Activated naive CD8-positive, alpha-beta T cell treated with anti-CD3 and anti-CD28 coated beads for 36 hours (primary cell): ENCODE results near the gene MYG1. TPM values are rescaled to one million over a fixed set of nuclear protein-coding genes. Genes with fewer than 3 reads are reported as not detected.

Source experiments
- DNase-seq: peaks from one replicate; pipeline ENCODE4 v3.0.0; 2021
- H3K27ac Mint-ChIP-seq: one replicate; pipeline ENCODE4 v1.8.0; 2022; ENCODE audit warnings: mild to moderate bottlenecking, moderate library complexity, mixed read lengths
- H3K27me3 Mint-ChIP-seq: one replicate; pipeline ENCODE4 v1.8.0; 2022; ENCODE audit warnings: mild to moderate bottlenecking, mixed read lengths
- H3K36me3 Mint-ChIP-seq: one replicate; pipeline ENCODE4 v1.8.0; 2021; ENCODE audit warnings: mild to moderate bottlenecking, mixed read lengths
- H3K4me1 Mint-ChIP-seq: one replicate; pipeline ENCODE4 v1.8.0; 2021; ENCODE audit warnings: mixed read lengths
- H3K4me3 Mint-ChIP-seq: one replicate; pipeline ENCODE4 v1.8.0; 2022; ENCODE audit warnings: mild to moderate bottlenecking, moderate library complexity, mixed read lengths
- H3K9me3 Mint-ChIP-seq: one replicate; pipeline ENCODE4 v1.8.0; 2022; ENCODE audit warnings: mixed read lengths
- total RNA-seq, 2 experiments: library from RNA; stranded (reverse); gene quantifications; one replicate each; pipeline ENCODE4 v1.2.3, GENCODE V29; 2021

Gene MYG1
- total RNA-seq, 2 experiments from 2014 or later, result 73.4 to 79.7 TPM

DNA sequence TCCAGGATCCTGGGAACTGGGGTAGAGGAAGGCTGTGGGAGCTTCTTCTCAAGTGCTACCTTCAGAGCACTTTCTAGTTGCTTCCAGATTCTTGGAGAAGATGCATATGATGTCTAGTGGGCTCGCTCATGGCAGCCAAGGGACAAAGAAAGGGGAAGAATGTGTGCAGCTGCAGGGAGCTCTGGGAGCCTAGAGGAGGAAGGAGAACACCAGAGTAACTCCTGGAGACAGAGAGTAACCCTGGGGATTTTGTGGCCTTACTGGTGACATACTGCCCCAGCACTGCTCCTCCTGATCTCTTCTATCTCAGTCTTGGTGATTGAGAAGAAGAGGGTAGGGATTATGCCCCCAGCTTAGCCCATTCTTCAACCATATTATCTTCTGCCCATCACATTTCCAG is 47.0 kb downstream of the MYG1 start:
- Mint-ChIP-seq H3K4me1 (peaks cover 15% of the 10 kb centered on the region), H3K36me3 (no peaks in the 10 kb centered on the region), H3K9me3 (no peaks in the 10 kb centered on the region), H3K27me3 (no peaks in the 10 kb centered on the region), H3K4me3 (no peak overlapping the region), H3K27ac (no peak overlapping the region)
- no peak for DNase-seq

- H3K27ac Mint-ChIP-seq, result no peak overlapping the region
- no peaks in the 10 kb centered on the region for H3K27me3 Mint-ChIP-seq
- no peak overlapping the region for H3K4me3 Mint-ChIP-seq
- DNase-seq, result no peak
- H3K9me3 Mint-ChIP-seq, result no peaks in the 10 kb centered on the region
- peaks cover 20% of the 10 kb centered on the region for H3K4me1 Mint-ChIP-seq
- H3K36me3 Mint-ChIP-seq, result no peaks in the 10 kb centered on the region
Observed at GRCh38 chr12:53347905-53348304, 48.4 kb downstream of the MYG1 start.

- H3K4me1 Mint-ChIP-seq, result peaks cover 9% of the 10 kb centered on the region
- H3K36me3 Mint-ChIP-seq, result no peaks in the 10 kb centered on the region
- H3K27ac Mint-ChIP-seq, result no peak overlapping the region
- peak; percentile 79 for DNase-seq
- H3K27me3 Mint-ChIP-seq, result no peaks in the 10 kb centered on the region
- no peak overlapping the region for H3K4me3 Mint-ChIP-seq
- H3K9me3 Mint-ChIP-seq, result no peaks in the 10 kb centered on the region
Observed at GRCh38 chr12:53352331-53353256, 53.1 kb downstream of the MYG1 start.

GRCh38 chr12:53353257-53353655 is 53.8 kb downstream of the MYG1 start:
- Mint-ChIP-seq H3K36me3 (no peaks in the 10 kb centered on the region), H3K27me3 (no peaks in the 10 kb centered on the region), H3K9me3 (no peaks in the 10 kb centered on the region), H3K4me3 (no peak overlapping the region), H3K4me1 (peaks cover 9% of the 10 kb centered on the region), H3K27ac (no peak overlapping the region)
- no peak for DNase-seq

GRCh38 chr12:53355121-53355520 is 55.6 kb downstream of the MYG1 start:
- Mint-ChIP-seq H3K36me3 (no peaks in the 10 kb centered on the region), H3K4me1 (peaks cover 9% of the 10 kb centered on the region), H3K9me3 (no peaks in the 10 kb centered on the region), H3K27me3 (no peaks in the 10 kb centered on the region), H3K4me3 (no peak overlapping the region), H3K27ac (no peak overlapping the region)
- DNase-seq, result no peak

Other genes with a start within 250 kb of the MYG1 start
- gene TNS2, start 249.6 kb upstream of the MYG1 start, total RNA-seq, result 1 to 10 TPM; 1.5 to 2.6 TPM
- 10 to 100 TPM; 23.5 to 25.7 TPM for gene SPRYD3, start 220.3 kb upstream of the MYG1 start, total RNA-seq
- gene IGFBP6, start 202.0 kb upstream of the MYG1 start, total RNA-seq, result 1 to 10 TPM; 1.9 to 2.2 TPM
- gene SOAT2, start 196.2 kb upstream of the MYG1 start, total RNA-seq, result 1 to 10 TPM; 3.1 to 3.8 TPM
- 10 to 100 TPM; 34.9 to 42.8 TPM for gene ZNF740, start 119.0 kb upstream of the MYG1 start, total RNA-seq
- gene CSAD, start 118.8 kb upstream of the MYG1 start, total RNA-seq, result 10 to 100 TPM; 11.8 to 11.9 TPM
- gene ITGB7, start 92.4 kb upstream of the MYG1 start, total RNA-seq, result 100 to 1,000 TPM; 102 to 105 TPM
- 10 to 100 TPM; 22.7 to 26.0 TPM for gene RARG, start 67.5 kb upstream of the MYG1 start, total RNA-seq
- 10 to 100 TPM; 66.3 to 67.7 TPM for gene ESPL1, start 31.4 kb upstream of the MYG1 start, total RNA-seq
- gene PFDN5, start 4.2 kb upstream of the MYG1 start, total RNA-seq, result 100 to 1,000 TPM; 309 to 321 TPM
- 10 to 100 TPM; 79.9 to 86.4 TPM for gene AAAS, start 21.9 kb downstream of the MYG1 start, total RNA-seq
- gene SP7, start 36.7 kb downstream of the MYG1 start, total RNA-seq, result not detected
- 10 to 100 TPM; 65.8 to 68.1 TPM for gene SP1, start 80.5 kb downstream of the MYG1 start, total RNA-seq
- not detected for gene AMHR2, start 124.2 kb downstream of the MYG1 start, total RNA-seq
- 100 to 1,000 TPM; 221 to 247 TPM for gene PRR13, start 142.0 kb downstream of the MYG1 start, total RNA-seq
- 1,000 to 10,000 TPM; 1,052 to 1,089 TPM for gene PCBP2, start 152.4 kb downstream of the MYG1 start, total RNA-seq
- 1 to 10 TPM; 8.4 to 8.7 TPM for gene MAP3K12, start 199.8 kb downstream of the MYG1 start, total RNA-seq
- 10 to 100 TPM; 41.0 to 47.3 TPM for gene TARBP2, start 201.6 kb downstream of the MYG1 start, total RNA-seq
- gene NPFF, start 207.8 kb downstream of the MYG1 start, total RNA-seq, result not detected